GM19193 (cell line): ENCODE results near the gene DNAJC27.

Experiments used
- POLR2A ChIP-seq: IDR thresholded peaks from 4 replicates; pipeline ENCODE4 v1.6.1; 2011; ENCODE audit not compliant: insufficient read depth, insufficient read length; ENCODE audit errors: extremely low read depth

The DNAJC27 gene

GRCh38 chr2:24943427-24944053, 28.2 kb downstream of the DNAJC27 start:
- TF ChIP-seq POLR2A = no peak

- no peak for TF ChIP-seq POLR2A
These were observed 32.4 kb downstream of the DNAJC27 start for GRCh38 chr2:24939353-24939752.

GRCh38 chr2:24937236-24937635, 34.5 kb downstream of the DNAJC27 start:
- no peak for TF ChIP-seq POLR2A

GRCh38 chr2:24935145-24935544, 36.6 kb downstream of the DNAJC27 start:
- TF ChIP-seq POLR2A = no peak

DNA sequence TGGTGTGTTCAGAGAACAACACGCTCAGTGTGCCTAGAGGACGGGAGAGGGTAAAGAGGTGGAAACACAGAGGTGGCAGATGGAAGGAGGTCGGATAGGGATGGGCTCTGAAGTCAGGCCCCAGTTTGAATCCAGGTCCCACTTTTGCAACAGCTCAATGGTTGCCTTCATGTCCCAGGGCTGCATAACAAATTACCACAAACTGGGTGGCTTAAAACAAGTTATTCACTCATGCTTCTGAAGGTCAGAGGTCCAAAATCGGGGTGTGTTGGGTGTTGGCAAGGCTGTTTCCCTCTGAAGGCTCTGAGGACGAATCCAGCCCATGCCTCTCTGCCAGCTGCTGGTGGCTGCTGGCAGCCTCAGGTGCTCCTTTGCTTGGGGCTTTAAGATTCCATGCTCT, 39.0 kb downstream of the DNAJC27 start:
- TF ChIP-seq POLR2A = no peak

DNA sequence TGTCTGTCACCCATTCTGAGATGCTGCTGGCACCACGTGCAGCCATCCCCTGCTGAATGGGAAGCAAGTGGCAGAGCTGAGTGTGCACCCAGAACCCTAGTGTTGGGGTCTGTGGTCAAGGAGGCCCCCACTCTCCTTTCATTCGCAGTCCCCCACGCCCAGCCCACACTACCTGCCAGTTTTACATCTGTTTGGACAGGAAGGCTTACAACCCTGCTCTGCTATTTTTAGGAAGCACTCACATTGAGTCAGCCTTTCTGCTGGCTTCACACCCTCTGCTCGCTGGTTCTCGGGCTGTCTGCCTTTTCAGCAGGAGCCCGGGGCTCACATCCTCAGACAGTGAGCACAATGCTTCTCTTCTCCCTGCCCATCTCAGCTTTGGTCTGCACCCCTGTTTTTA, 41.0 kb downstream of the DNAJC27 start:
- no peak for TF ChIP-seq POLR2A

DNA sequence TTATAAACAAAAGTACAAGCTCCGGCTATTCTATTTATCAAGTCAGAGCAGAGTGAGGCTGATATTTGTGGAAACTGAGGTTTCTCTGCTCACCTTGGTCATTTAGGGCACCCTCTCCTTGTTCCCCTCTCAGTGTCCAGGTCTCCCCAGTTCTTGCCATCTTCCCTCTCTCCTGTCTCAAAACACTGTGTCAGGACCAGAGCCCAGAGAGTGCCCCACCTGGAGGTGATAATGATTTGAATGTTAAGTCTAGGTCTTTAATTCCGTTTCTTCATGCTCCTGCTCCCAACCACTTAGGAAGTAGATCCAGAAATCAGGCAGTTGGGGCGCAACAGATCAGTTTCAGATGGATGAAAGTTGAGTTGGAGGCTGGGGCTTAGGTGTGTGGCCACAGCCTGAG, 42.5 kb downstream of the DNAJC27 start:
- TF ChIP-seq POLR2A = no peak

DNA sequence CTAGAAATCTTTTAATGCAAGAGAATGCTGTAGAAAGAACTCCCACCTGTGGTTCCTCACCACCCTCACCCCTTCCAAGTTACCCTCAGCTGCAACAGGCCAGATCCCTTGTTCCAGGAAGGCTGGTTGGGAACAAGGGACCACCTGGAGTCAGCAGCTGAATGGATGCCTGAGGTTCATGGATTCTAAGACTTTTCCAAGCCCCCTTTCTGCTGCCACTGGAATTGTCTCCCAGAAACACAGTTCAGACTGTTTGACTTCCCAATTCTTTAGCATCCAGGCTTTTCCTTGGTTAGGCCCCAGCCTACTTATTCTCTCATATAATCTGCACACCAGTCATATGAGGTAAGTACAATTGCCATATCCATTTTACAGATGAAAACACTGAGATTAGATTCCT, 43.7 kb downstream of the DNAJC27 start:
- no peak for TF ChIP-seq POLR2A

DNA sequence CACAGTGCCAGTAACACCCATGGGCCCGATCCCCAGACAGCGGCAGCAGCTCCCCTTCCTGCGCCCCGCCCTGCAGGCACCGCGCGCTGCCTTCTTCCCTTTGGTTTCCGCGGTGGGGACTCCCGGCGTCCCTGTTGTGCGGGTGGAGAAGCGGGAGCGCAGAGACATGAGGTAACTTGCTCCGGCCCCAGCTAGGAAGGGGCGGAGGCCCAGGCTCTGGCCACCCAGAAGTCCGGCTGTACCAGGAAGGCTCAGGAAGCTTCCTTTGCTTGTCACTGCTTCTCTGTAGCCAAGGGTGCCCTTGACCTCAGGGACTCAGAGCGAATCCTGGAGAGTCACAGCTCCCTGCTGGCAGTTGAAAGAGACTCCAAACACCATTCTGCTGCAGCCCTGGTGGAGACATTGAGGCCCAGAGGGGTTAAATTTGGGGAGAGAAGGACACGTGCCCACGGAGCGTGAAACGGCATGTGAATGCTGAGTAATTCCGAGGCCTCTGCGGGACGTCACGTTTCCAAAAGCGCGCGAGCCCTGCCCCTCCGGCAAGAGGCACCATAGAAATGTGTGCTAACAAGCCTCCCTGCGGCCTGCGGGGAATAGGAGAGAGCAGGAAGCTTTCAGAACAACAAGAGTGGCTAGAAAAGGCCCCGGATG, 45.0 kb downstream of the DNAJC27 start:
- no peak for TF ChIP-seq POLR2A

GRCh38 chr2:24926220-24926601, 45.5 kb downstream of the DNAJC27 start:
- TF ChIP-seq POLR2A = no peak

DNA sequence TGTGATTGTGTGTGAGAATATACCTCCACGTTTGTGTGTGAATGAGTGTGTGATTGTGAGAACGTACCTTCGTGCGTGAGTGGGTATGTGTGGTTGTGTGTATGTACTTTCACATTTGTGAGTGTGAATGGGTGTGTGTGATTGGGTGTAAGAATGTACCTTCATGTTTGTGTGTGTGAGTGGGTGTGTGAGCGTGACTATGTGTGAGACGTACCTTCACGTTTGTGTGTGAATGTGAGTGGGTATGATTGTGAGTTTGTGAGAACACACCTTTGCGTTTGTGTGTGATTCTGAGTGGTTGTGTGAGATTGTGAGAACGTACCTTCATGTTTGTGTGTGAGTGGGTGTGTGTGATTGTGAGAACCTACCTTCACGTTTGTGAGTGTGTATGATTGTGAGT, 45.9 kb downstream of the DNAJC27 start:
- TF ChIP-seq POLR2A = no peak

DNA sequence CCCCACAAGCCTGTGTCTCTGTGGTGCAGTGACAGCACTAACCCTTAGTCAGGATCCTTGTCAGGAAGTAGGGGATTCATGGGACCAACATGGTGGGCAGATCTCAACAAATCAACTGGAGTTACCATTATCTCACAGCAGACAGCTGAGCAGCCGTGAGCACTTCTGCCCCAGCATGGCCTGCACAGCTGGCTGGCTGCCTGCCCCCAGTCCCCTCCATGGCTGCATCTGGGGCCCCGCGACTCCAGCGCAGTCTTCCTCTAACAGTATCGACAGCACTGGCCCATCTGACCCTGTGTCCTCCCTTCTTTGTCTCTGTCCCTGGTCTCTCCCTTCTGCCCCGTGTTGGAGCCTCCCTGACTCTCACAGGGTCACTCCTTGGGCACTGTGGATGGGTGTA, 47.0 kb downstream of the DNAJC27 start:
- no peak for TF ChIP-seq POLR2A

GRCh38 chr2:24924266-24924665, 47.5 kb downstream of the DNAJC27 start:
- no peak for TF ChIP-seq POLR2A

DNA sequence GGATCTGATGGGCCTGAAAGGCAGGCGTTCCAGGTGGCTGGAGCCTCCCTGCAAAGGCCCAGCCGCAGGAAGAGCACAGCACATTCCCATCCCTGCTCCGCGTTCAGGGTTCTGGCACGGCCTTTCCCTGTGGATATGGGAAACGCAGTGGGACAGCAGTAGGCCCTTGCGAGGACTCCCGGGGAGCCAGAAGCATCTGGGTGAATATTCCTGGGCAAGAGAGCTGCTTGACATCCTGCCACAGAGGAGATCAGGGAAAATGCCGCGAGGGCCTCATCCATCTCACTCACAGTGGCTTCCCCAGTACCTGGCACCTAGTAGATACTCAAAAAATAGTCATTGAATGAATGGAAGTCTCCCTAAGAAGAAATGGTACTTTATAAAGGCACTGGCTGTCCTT, 48.6 kb downstream of the DNAJC27 start:
- no peak for TF ChIP-seq POLR2A

- TF ChIP-seq POLR2A = no peak
These were observed 49.2 kb downstream of the DNAJC27 start for GRCh38 chr2:24922556-24922955.

DNA sequence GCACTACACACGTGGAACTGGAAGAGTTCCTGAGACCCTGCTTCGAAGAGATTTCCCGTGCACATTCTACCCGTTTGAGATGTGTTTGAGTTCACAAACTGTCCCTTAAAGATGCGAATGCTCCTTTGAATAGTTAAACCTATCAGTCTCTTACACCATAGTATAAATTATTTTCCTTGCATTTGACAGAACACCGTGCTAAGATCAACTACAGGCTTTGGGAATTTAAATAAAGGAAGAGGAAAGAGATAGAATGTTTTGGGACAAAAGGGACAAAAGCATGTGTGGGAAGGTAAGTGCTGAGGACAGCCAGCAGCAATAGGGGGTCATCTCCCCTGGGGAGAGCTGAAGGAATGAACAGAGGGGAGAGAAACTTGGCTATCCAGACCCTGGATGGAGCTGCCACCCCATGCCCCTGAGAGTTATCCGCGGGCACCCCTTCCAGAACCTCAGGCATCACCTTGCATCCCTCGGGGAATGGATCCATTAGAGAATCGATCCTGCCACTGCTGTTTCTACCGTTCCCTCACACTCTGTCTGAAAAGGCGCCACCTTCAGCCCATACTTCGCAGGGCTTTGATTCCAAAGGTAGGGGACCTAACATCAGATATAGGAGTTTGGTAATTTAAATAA, 50.8 kb downstream of the DNAJC27 start:
- no peak for TF ChIP-seq POLR2A
